Ureter (tissue), 1 donor: ENCODE data around the gene TDRD9. TPM values are rescaled to one million over a fixed set of nuclear protein-coding genes. Genes with fewer than 3 reads are reported as not detected.

Source experiments
- DNase-seq: peaks from one replicate; pipeline ENCODE4 v3.0.0-alpha.2; 2020; ENCODE audit warnings: low spot score
- total RNA-seq: library from RNA; stranded (reverse); gene quantifications from one replicate; pipeline ENCODE4 v1.2.4, GENCODE V29; 2023
- donor health status: DM: yes; HTN: yes; CAD: no.

TDRD9 gene
- total RNA-seq, 1 donor from 2014 or later = 2.8 TPM

DNA sequence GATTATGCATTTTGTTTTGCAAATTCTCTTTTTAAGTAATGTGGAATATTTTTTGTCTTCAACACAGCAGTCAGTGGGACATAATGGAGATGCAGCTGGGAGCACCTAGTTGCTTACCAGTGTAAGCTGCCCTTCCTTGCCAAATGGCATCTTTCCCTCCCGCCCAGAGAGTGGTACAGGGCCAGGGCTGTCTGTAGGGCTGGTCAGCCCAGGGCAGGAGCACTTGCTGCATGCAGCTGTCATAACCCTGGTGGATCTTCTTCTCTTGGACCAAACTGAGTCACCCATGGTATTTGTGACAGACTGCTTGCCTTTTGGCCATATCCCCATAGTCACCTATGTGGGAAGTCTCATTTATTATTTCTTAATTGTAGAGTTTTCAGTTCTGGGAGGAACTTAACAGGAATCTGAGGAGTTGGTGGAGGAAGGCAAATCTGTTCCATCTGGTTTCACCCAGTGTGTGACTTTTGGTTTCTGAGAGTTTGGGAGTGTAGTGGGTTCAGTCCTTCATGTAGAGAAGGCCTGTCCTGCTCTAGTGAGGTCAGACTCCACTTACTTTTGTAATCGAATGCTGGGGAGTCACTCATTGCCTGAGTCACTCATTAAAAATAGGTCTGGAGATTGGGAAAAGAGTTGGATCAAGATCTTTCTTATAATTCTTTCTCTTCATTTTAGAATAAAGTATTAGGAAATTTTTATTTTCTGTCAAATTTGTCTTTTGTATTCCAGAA, 95.2 kb downstream of the TDRD9 start:
- DNase-seq = no peak

DNA sequence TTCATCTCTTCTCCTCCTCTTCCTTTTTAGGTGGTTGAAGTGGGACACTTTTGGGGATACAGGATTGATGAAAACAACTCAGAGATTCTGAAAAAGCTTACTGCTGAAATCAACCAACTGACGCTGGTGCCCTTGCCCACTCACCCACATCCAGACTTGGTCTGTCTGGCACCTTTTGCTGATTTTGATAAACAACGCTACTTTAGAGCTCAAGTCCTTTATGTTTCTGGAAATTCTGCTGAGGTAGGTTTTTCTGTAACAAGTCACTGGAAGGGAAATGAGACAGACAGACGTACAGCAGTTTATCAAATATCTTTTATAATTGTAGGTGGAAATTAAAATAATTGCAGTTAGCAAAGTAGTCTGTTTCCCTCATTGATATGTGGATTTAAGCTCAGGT, 97.3 kb downstream of the TDRD9 start:
- no peak for DNase-seq

DNA sequence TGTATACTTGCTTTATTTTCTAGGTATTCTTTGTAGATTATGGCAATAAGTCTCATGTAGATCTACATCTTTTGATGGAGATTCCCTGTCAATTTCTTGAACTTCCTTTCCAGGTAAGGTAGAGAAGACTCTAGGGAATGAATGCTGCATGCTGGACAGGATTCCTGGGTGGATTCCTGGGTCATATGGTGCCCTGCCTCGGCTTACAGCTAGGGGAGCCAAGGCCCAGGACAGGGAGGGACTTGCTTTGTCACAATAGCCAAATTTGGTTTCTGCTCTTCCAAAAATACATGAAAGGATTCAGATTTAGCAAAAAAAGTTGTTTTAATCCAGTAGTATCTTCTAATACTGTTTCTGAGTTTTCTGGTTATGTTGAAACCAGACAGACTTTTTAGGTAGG, 97.8 kb downstream of the TDRD9 start:
- DNase-seq = no peak

DNA sequence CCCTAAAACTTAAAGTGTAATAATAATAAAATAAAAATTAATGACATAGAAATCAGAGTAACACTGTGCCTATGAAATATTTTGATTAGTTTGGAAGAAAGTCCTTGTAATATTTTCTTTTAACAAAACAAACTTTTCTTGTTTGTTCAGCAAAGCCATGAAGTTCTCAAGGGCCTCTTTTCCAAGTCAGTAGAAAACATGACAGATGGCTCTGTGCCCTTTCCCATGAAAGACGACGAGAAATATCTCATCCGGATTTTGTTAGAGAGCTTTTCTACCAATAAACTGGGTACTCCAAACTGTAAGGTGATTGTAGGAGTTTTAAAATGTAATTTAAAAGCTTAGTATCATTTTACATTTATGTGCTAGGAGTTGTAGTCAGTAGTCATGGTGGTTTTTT, 102.7 kb downstream of the TDRD9 start:
- DNase-seq = no peak

DNA sequence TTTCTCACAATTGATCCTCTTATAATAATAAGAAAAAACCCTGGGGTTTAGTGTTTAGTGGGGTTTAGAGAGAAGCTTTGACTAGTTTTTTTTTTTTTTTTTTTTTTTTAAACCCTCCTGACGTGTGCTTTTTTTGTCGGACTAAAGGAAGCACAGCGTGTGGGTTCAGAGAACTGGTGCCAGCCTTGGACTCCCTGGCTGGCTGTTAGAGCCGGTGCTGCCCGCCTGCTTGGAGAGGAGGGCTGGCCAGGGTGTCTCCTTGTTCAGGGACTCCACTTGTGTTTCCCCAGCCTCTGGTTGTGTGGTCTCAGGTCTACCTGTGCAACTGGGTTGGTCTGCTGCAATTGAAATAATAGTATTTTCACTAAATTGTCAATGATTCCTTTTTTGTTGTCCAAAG, 103.1 kb downstream of the TDRD9 start:
- no peak for DNase-seq

DNA sequence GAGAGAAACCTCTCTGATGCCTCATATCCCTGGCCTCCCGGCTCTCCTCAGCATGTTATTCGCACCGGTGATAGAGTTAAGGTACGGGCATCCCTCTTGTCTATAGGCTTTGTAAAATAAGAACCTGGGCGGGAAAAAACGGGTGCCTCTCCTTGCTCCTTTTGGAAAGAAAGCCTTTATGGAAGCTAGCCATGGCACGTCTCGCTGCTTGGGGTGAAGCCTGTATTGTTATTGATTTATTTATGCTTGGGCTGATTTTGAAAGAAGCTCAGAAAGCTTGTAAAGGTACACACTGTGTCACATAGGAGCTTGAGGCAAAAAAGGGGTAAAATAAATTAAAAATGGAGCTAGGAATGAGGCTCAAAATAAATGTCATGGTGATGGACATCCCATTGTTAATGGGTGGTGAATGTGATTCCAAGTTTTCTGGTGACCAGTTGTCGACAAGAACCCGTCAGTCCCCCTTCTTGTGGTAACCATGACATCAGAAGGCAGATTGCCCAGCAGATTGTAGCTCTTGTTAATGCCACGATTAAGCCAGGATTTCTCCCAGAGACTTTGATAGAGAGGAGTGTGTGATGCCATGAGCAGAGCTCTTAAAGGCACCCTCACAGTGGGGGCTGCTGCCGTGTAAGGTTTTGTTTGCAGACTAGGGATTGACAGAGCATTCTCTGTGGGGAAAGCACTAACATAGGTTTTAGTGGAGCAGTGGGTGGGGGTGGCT, 106.9 kb downstream of the TDRD9 start:
- DNase-seq = no peak

DNA sequence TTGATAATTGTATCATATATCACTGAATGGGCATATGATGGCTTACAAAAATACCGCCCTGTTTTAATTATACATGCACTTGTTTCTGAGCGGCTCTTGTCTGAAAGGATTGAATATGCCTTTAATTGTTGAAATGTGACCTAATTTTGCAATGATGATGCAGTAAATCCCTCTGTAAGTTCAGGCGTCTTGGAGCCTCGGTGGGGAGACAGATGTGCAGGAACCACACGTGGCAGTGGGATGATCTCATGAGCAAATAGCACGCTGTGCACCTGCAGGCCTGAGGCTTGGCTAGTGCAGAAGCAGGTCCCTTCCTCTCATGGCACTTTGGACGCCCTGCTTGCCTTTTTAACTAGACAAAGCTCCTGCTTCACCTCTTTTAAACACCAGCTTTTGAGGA, 108.0 kb downstream of the TDRD9 start:
- no peak for DNase-seq

DNA sequence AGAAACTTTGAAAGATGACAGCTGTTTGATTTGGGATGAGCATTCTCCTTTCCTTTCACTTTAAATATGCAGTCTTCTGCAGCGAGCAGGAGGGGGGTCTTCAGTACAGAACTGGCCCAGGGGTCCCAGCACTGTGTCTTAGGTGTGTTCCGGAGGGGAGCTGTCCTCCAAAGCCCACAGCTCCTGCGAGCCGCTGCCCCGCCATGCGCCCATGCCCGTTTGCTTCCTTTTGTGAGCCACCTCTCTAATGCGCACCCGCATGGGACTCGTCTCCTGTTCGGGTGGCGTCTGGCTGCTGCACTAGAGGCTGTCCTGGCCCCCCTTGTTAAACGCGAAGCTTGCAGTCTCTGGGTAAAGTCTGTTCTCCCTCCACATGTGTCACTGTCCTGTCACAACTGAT, 108.8 kb downstream of the TDRD9 start:
- no peak for DNase-seq

DNA sequence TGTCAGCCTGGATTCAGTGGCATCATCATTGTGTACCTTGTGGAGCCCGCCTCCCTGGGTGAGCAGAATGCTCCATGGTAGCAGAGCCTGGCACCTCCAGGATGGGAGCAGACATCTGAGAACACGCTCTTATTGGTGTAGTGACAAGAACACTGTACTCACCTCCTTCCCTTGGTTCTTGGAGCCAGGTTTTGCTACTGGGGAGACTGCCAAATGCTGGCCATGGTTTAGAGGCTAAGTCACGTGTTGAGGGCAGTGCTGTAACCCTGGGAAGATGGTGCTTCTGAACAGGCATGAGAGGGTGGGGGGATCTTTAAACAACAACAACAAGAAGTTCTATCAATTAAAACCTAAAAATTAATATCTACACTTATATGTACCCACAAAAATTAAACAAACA, 109.6 kb downstream of the TDRD9 start:
- DNase-seq = no peak

DNA sequence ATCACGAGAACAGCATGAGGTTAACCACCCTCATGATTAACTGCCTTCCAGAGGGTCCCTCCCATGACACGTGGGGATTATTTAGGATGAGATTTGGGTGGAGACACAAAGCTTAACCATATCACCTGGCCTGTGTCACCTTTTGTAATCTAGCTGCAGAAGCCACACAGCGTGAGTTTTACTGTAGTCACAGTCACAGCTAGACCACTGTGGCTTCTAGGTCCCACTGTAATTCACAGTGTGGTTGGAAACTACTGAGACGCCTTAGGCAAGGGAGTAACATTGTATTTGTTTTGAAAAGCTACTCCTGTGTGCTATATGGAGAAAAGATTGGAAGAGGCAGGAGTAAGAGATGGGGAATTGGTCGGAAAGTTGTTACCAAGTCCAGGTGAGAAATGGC, 111.0 kb downstream of the TDRD9 start:
- no peak for DNase-seq

DNA sequence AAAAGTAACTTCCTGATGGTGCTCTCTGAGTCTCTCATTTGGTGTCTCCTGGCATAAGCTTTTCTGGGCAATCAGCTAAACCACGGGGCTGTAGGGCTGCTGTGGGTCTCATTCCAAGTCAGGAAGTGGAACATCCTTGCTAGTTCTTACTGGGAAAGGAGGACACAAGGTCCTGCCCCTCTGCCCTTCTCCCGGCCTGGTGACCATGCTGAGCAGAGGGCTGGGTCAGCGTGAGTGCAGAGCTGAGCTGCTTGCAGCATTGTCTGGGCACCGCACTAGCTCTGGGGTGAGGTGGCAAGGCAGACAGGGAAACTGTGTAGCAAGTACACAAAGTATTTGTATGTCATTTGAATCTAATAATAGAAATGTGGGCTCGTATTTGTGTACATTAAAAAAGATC, 112.3 kb downstream of the TDRD9 start:
- no peak for DNase-seq

DNA sequence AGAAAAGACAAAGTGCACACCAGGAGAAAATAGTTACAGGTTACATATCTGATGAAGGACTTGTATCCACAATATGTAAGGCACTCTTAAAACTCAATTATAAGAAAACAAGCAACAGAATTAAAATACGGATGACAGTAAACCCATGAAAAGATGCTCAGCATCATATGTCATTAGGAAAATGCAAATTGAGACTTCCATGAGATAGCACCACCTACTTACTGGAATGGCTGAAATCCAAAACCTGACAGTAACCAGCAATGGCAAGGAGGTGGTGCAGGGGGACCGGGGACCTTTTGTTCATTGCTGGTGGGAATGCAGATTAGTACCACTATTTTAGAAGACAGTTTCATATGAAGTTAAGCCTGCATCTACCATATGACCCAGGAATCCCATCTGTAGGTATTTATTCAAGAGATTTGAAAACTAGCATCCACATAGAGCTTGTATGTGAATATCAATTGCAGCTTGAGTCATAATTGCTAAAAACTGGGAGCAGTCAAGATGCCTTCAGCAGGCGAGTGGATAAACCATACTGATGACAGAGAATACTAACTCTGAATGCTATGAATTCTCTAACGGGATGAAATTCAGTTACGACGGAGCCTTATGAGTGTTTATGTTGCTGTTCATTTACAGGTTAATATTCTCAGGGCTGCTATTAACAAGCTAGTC, 113.3 kb downstream of the TDRD9 start:
- DNase-seq = no peak

DNA sequence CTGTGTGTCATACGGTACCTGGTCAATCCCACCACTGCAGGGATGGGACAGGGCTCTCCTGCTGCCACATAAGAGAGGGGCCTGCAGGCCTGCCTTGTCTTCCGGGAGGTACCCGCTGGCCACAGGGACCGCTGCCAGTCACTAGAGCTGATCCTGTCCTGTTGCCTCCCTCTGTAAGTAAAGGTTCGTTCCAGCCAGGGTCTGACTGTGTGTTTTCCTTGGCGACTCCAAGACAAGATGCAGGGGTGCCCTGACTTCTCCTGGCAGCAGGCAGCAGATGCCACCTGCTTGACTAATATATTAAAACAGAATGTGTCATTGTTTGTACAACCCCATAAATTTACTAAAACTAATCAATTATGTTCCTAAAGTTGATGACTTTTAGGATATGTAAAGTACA, 115.8 kb downstream of the TDRD9 start:
- no peak for DNase-seq

DNA sequence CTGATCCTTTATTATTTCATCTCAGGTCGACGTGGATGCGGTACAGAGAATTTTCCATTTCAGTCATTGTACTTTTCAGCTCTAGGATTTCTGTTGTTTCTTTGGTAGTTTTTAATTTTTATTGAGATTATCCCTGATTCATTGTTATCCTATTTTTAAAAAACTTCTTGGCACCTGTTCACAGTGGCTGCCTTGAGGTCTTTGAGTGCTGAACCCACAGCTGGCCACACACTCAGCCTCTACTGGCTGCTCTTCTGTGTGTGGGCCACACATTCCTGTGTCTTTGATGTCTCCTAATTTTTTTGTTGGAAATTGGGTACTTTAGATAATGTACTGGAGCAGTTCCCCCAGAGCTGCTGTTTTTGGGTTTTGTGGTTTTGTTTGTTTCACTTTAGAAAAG, 119.5 kb downstream of the TDRD9 start:
- DNase-seq = no peak

DNA sequence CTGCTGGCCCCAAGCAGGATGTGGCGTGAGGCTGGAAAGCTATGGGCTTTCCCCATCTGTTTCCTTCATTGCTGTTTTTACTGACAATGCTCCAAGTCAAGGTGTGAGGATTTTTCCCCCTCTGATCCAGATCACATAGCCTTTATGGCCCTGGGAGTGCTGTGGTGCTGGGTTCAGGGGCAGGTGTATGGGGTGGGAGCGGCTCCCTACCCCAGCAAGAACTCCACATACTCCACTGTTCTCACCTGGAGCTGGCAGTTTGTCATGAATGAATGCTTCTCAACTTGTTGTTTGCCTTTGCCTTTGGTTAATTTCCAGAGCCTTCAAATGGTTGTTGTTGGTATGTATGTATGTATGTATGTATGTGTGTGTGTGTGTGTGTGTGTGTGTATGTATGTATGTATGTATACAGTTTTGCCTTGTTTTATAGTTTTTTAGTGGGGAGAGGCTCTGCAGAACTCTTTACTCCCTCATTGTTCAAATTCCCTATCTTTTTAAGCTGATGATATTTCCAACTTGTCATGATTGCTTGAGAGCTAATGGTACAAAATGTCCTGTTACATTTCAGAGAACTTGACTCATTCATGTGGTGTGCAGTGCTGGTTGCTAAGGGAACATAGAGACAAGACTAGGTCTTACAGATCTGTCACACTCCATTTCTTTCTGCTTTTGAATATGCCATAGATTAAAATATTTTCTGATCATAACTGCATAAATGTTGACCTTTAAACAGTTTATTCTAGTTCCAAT, 120.7 kb downstream of the TDRD9 start:
- DNase-seq = no peak

DNA sequence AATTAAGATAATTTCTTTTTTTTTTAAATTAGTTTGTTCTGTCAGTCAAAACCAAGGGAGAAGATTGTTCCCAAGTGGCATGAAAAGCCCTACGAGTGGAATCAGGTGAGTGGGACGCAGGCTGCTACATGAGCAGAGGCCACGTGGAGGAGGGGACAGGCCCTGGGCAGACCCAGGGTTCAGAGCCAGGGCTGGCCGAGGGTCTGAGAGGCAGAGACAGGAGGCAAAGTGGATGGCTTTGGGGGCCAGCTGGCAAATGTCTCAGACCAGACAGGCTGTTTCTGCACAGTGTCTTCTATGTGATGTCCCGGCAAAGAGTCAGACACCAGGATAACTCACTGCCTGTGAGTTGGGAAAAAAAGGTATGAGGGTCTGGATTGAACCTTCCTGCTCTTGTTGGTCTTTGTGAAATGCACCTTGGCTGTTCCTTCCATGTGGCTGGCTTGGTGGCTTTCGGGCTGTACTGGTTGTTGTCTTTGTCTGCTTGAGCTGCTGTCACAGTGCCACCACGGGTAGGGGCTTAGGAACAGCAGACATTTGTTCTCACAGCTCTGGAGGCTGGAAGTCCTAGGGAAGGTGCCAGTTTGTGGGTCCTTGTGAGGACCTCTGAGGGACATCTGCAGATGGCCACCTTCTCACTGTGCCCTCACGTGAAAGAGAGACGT, 121.5 kb downstream of the TDRD9 start:
- no peak for DNase-seq

DNA sequence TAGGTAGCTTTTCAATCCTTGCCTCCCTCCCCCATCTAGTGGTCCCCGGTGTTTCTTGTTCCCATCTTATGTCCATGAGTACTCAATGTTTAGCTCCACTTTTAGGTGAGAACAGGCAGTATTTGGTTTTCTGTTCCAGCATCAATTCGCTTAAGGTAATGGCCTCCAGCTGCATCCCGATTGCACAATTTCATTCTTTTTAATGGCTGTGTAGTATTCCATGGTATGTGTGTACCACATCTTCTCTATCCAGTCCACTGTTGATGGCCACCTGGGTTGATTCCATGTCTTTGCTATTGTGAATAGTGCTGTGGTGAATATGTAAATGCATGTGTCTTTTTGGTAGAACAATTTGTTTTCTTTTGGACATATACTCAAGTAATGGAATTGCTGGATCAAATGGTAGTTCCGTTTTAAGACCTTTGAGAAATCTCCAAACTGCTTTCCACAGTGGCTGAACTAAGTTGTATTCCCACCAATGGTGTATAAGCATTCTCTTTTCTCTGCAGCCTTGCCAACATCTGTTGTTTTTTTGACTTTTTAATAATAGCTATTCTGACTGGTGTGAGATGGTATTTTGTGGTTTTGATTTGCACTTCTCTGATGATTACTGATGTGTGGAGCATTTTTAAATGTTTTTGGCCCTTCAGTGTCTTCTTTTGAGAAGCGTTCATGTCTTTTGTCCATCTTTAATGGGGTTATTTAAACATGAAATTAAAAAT, 123.0 kb downstream of the TDRD9 start:
- no peak for DNase-seq

DNA sequence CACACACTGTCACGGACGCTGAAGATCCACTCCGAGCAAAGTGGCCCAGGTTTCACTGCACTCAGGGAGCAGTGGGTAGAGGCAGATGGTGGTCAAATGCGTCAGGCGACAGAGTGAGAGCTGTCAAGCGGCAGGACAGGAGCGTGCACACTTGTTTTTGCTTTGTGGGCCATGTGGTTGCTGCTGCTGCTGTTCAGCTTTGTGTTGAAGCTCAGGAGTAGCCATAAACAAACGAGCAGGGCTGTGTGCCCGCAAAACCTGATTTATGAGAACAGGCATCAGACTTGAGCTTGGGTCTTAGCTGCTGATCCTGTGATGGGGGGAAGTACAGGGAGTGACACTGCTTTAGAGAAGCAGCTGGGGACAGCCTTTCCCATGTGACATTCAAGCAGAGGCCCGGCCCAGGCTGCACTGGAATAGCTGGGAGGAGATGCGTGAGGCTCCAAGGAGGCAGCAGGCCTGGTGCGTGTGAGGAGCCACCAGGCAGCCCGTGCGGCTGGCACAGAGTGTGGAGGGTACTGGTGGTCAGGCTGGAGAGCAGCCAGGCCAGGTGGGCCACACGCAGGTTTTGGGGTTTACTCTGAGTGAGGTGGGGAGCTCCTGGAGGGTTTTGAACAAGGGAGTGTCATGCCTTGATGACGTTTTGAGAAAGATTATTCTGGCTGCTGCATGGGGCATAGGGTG, 126.1 kb downstream of the TDRD9 start:
- DNase-seq = no peak

DNA sequence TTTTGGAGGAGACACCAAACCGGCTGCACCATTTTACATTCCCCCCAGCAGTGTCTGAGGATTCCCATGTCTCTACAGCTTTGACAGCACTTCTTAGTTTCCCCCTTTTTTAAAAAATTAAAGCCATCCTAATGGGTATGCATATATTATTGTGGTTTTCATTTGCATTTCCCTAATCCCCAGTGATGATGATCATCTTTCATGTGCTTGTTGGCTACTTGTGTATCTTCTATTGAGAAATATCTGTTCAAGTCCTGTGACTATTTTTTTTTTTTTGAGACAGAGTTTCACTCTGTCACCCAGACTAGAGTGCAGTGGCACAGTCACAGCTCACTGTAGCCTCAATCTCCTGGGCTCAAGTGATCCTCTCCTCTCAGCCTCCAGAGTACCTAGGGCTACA, 134.0 kb downstream of the TDRD9 start:
- no peak for DNase-seq

DNA sequence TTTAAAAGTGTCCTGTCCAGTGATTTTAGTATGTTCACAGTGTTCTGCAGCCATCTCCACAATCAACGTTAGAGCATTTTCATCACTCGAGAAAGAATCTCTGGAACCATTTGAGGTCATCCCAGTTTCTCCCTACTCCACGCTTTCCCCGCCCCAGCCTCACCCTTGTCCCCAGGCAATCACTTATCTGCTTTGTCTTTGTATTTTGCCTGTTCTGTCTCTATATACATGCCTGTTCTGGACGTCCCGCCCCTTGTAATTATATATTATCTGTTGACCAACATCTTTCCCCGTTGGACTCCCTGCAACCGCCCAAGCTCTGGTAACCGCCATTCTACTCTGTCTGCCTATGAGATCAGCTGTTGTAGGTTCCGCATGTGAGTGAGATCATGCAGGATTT, 135.7 kb downstream of the TDRD9 start:
- DNase-seq = no peak

DNA sequence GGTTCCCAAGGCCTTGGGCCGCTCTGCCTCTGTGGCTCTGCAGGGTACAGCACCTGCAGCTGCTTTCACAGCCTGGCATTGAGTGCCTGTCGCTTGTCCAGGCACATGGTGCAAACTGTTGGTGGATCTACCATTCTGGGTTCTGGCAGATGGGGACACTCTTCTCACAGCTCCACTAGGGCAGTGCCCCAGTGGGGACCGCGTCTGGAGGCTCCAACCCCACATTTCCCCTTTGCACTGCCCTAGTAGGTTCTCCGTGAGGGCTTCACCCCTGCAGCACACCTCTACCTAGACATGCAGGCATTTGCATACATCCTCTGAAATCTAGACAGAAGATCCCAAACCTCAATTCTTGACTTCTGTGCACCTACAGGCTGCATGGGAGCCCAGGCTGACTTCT, 138.0 kb downstream of the TDRD9 start:
- DNase-seq = no peak
